H1 (cell line): ENCODE results near the gene OR6T1. TPM values are rescaled to one million over a fixed set of nuclear protein-coding genes. Genes with fewer than 3 reads are reported as not detected.

Source experiments
- BRCA1 ChIP-seq: IDR thresholded peaks from 2 replicates; pipeline ENCODE4 v1.6.1; 2012; ENCODE audit warnings: low read depth, low read length, improper control_type of control experiment
- CHD7 ChIP-seq: fragments of 300-600 bp; sonication (generic); IDR thresholded peaks from 2 replicates; pipeline ENCODE4 v1.7.1; 2012; ENCODE audit warnings: low read length, moderate library complexity, mild to moderate bottlenecking, inconsistent platforms; ENCODE audit not compliant: insufficient replicate concordance
- EGR1 ChIP-seq: IDR thresholded peaks from 2 replicates; pipeline ENCODE4 v1.6.1; 2011; ENCODE audit warnings: low read depth, low read length, borderline replicate concordance
- EP300 ChIP-seq, 2 experiments: IDR thresholded peaks; 1 replicate in 1 of 2; 2 replicates in 1 of 2; pipeline ENCODE4 v1.6.1; 2011 to 2012; ENCODE audit warnings: low read depth in 2 of 2, low read length in 2 of 2, mild to moderate bottlenecking in 2 of 2, borderline replicate concordance in 1 of 2, inconsistent platforms in 1 of 2, moderate library complexity in 1 of 2
- NRF1 ChIP-seq: IDR thresholded peaks from 2 replicates; pipeline ENCODE4 v1.6.1; 2011; ENCODE audit warnings: mild to moderate bottlenecking, low read depth, low read length, improper control_type of control experiment
- RNF2 ChIP-seq: fragments of 200-900, 300-1000 bp; sonication (generic); IDR thresholded peaks from 2 replicates; pipeline ENCODE4 v1.7.1; 2016; ENCODE audit warnings: borderline replicate concordance, low read depth, mild to moderate bottlenecking, antibody characterized with exemption, low read length; ENCODE audit not compliant: poor library complexity, severe bottlenecking; ENCODE audit errors: missing control alignments
- TAF1 ChIP-seq: IDR thresholded peaks from 2 replicates; pipeline ENCODE4 v1.6.1; 2011; ENCODE audit warnings: mild to moderate bottlenecking, low read depth, low read length
- YY1 ChIP-seq: IDR thresholded peaks from 2 replicates; pipeline ENCODE4 v1.6.1; 2011; ENCODE audit warnings: low read depth, mild to moderate bottlenecking, low read length
- ZNF274 ChIP-seq: IDR thresholded peaks from 2 replicates; pipeline ENCODE4 v1.7.0; 2012; ENCODE audit warnings: low read length, borderline replicate concordance; ENCODE audit errors: extremely low read depth
- polyA plus RNA-seq, 7 experiments: library from polyadenylated mRNA; depleted of rRNA in 3 of 7; stranded (reverse) in 5 of 7; unstranded in 2 of 7; fragments of >200 nt in 5 of 7; fragments of 200-250 nt in 2 of 7; gene quantifications; 1 replicate in 5 of 7; 2 replicates in 1 of 7; 4 replicates in 1 of 7; pipeline versions ENCODE4 v1.2.1 to v1.2.3, GENCODE V29; 2011 to 2013; ENCODE audit warnings: missing spikeins in 2 of 7, mixed read lengths in 2 of 7
- total RNA-seq: library from RNA; stranded (reverse); fragmentation: NEBNext Ultra II Directional; extraction: Animal tissue kit (Norgen Biotek cat#: 25700); gene quantifications from 2 replicates; pipeline ENCODE4 v1.2.1, GENCODE V29; 2021

Gene OR6T1
- total and polyA plus RNA-seq, 2 of the 8 experiments (the other 6 are each of a cell fraction or from before 2014, with no cell fraction given): not detected

GRCh38 chr11:123939317-123939716 is 4.3 kb downstream of the OR6T1 start, which contains the start of gene OR4D5 (continued):
- TF ChIP-seq CHD7: no peak
- no peak for TF ChIP-seq YY1
- TF ChIP-seq ZNF274: no peak
- no peak for TF ChIP-seq EP300 (IDR thresholded peaks at IDR 0.05; ENCODE audit: borderline replicate concordance in 1 of 2, low read depth in 2 of 2, low read length in 2 of 2)
- no peak for TF ChIP-seq TAF1
- TF ChIP-seq BRCA1: no peak
- no peak for TF ChIP-seq NRF1
- no peak for TF ChIP-seq RNF2
- TF ChIP-seq EGR1: no peak
